Raji (cell line): ENCODE results near the gene WDFY3.

Source experiments
- POLR2A ChIP-seq: IDR thresholded peaks from 2 replicates; pipeline ENCODE4 v1.6.1; 2011; ENCODE audit warnings: low read depth, low read length, control low read depth; ENCODE audit not compliant: insufficient read depth

The WDFY3 gene, protein sequence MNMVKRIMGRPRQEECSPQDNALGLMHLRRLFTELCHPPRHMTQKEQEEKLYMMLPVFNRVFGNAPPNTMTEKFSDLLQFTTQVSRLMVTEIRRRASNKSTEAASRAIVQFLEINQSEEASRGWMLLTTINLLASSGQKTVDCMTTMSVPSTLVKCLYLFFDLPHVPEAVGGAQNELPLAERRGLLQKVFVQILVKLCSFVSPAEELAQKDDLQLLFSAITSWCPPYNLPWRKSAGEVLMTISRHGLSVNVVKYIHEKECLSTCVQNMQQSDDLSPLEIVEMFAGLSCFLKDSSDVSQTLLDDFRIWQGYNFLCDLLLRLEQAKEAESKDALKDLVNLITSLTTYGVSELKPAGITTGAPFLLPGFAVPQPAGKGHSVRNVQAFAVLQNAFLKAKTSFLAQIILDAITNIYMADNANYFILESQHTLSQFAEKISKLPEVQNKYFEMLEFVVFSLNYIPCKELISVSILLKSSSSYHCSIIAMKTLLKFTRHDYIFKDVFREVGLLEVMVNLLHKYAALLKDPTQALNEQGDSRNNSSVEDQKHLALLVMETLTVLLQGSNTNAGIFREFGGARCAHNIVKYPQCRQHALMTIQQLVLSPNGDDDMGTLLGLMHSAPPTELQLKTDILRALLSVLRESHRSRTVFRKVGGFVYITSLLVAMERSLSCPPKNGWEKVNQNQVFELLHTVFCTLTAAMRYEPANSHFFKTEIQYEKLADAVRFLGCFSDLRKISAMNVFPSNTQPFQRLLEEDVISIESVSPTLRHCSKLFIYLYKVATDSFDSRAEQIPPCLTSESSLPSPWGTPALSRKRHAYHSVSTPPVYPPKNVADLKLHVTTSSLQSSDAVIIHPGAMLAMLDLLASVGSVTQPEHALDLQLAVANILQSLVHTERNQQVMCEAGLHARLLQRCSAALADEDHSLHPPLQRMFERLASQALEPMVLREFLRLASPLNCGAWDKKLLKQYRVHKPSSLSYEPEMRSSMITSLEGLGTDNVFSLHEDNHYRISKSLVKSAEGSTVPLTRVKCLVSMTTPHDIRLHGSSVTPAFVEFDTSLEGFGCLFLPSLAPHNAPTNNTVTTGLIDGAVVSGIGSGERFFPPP (N-terminal part only)

DNA sequence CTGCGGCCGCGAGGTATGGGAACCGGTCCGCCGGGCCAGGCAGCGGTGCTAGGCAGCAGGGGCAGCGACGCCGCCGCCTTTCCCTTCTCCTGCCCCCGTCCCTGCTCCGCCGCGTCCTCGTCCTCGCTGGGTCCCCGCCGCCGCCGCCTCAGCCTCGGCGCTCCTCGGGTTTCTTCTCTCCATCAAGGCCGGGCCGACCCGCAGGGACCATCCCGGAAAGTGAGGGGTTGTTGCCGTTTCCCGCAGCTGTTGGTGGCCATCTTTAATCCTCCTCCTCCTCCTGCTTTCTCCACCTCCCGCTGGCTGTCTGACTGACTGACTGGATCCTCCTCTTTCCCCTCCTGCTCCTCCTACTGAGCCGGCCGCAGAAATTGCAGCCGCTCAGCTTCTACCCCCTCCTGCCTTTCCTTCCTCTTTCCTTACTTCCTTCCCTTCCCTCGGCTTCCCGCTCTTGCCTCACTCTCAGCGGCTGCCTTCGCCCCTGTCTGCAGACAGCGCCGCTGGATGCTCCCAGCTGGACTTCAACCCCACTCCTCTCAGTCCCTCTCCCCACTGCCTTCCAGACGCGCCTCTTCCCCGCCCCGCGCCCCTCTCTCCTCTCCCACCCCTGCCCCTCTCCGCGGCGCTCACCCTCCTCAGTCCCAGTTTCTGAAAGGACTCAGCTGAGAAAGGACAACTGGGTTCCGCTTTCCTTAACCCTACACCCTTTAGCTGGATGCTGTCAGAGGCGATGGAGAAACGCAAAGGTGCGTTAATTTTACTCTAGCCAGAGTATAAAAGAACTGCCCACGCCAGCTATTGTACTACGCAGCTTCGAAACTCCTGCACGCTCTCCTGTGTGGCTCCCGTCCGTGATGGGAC, at the start of gene WDFY3:
Gene WDFY3 (minus strand): TSS at position 309 of the 861 bp plus-strand sequence. CDS start 106,099 bp downstream, outside the sequence.
- TF ChIP-seq POLR2A: no peak

DNA sequence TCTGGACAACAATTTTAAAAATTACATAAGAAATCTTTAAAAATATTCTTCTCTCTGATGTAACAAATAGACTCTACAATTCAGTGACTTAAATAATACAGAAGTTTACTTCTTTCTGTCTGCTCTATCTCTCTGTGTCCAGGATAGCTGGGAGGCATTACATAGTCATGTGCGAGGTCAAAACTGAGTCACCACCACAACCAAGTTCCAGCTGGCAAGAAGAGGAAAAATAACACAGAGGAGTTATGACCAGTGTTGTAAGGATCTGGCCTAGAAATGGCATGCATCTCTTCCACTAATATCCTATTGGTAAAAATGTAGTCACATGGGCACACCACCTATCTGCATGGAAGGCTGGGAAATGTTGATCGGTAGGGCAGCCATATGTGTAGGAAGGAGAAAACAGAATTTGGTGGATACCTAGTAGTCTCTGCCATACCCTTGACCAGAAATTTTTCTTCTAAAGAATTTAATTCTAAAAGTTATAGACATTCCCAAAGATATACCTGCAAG, 39.4 kb upstream of the WDFY3 start:
- TF ChIP-seq POLR2A: no peak

DNA sequence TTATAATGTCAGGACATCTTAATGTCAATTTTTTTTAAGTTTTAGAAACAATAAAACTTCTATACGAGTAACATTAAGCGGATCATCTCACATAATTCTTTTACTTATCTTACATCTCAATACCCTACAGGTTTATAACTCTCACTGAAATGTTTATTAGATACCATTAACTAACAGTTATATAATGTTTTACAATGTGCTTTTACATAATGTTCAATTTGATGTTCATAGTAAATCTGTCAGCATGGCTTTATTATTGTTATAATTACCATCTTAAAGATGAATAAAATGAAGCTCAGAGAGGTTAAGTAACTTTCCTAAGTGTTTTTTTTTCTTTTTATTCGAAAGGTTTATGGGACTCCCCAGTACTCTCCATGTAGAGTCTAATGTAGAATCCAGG, 33.9 kb upstream of the WDFY3 start:
- no peak for TF ChIP-seq POLR2A

DNA sequence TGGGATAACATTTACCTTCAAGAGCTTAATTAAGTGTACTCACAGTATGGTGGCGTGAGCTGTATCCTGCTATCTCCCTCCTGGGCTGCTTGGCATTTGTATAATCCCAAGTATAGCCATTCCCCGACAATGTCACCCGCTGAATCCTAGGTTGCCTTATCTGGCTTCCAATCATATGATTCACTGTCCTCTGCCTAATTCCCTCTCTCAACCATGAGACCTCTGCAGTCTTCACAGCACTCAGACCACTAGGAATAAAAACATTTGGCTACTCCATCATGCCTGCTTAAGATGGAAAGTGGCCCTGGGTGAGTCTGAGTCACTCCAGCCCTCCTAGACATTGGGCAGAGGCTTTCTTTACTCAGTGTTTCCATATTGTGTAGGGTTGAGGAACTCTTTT, 28.9 kb upstream of the WDFY3 start:
- TF ChIP-seq POLR2A: no peak

DNA sequence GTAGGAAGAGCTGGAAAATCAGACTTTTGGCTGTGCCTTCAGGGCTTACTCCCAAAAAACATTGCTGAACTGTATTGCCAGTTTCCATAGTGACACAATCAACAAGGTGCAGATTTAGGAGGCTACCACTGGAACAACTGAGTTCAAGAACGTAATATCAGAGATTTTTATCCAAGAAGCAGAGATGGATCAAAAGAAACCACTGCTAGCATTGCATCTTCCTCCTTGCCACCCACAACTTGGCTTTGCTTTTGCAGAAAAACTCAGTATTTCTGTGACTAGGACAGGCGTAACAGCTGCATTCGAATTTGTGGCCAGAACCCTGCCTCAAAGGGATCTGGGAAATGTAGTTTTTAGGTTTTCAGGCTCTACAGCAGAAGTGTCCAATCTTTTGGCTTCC, 27.8 kb upstream of the WDFY3 start:
- no peak for TF ChIP-seq POLR2A

DNA sequence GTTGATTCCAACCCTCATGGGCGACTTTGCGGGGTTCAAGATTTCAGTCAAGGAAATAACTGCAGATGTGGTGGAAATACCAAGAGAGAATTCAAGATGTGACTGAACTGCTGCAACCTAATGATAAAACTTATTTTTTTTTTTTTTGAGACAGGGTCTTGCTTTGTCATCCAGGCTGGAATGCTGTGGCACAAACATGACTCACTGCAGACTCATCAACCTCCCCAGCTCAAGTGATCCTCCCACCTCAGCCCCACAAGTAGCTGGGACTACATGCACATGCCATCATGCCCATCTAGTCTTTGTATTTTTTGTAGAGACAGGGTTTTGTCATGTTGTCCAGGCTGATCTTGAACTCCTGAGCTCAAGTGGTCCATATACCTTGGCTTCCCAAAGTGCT, 19.5 kb upstream of the WDFY3 start:
- no peak for TF ChIP-seq POLR2A

DNA sequence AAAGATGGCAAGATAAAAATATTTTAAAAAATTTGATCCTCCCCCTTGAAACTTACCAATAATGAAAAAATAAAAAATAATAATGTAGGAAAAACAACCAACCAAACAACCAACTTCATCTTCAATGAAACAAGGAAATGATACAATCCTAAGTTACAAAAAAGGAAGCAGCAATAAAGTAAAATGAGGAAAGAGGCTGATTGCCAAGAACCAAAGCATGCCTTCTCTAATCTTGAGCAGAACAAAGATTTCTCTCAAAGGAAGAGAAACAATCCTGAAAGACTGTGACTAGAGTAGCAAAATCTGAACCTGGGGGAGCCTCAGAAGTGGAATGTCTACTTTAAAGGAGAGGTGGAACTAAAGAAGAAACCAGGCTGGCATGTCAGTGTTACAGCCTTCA, 10.9 kb upstream of the WDFY3 start:
- no peak for TF ChIP-seq POLR2A

DNA sequence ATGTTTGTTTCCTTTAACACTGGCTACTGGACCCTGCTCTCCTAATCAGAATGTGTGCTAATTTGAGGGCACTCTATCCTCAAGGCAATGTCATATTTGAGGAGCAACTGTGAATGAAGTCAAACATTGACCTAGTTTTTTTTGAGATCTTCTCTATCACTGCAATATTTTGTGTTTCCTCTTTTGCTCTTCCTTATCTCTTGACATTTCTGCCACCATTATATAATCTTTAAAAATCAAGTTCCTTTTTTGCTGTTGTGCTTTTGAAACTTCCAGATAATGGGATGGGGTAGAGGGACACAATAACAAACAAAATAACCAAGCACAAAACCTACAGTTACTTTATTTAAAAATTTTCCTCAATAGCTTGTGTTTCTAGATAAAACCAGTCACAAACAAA, 7.4 kb upstream of the WDFY3 start:
- TF ChIP-seq POLR2A: no peak

DNA sequence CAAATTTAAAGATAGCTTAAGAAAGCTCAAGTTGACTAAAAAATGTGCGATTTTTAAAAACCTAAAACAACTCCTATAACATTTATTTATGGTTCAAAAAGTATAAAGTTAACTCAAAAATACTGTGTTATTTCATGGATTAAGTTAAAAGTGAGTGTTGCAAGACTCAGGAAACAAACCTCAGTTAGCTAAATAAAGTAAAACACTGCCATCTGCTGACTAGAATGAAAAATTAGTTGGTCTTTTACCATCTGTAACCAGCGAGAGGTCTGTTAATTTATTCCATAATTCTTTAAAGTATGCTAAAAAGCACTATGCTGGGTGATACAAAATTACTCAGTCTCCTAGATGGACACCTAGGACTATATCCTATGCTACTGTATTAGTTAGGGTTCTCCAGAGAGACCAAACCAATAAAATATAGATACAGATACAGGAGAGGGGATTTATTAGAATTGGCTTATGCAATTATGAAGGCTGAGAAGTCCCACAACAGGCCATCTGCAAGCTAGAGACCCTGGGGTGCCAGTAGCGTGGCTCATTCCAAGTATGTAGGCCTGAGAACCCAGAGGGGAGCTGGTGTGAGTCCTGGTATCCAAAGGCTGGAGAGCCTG, 4.9 kb upstream of the WDFY3 start:
- no peak for TF ChIP-seq POLR2A

DNA sequence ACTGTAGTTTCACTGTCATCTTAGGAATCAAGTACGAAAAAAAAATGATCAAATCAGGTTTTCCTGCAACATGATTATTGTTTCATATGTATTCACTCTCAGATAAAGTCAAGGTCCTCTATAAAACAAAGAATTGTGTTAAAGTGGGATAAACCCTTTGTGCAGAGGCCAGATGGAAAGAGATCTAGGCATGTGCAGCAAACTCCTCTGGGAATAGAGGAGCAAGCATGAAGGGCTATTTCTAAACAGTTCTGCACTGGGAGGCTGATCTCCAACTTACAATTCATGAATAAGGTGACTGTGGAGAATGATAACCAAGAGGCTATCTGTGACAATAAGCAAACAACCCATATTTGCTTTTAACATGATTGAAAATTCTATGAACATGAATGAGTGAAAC, 2.4 kb upstream of the WDFY3 start:
- TF ChIP-seq POLR2A: no peak

DNA sequence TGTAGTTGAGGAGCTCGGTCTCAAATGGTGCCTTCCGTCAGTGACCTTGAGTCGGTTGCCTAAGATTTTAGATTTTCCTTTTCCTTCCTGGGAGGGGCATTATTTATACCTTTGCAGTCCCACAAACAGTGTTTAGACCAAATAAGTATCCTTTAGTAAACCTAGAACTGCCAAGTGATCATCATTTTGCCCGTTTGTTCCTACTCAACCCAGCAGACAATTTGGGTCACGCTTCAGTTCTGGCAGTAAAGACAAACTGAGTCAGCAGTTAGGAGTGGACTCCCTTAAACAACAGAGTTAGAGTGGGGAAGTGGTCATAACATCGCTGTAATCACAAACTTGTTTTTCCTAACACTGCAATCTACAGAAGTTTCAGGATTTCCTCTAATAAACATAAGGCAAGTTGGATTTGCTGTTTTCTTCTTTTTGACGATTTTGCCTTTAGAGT, 777 bp upstream of the WDFY3 start:
- TF ChIP-seq POLR2A: no peak

DNA sequence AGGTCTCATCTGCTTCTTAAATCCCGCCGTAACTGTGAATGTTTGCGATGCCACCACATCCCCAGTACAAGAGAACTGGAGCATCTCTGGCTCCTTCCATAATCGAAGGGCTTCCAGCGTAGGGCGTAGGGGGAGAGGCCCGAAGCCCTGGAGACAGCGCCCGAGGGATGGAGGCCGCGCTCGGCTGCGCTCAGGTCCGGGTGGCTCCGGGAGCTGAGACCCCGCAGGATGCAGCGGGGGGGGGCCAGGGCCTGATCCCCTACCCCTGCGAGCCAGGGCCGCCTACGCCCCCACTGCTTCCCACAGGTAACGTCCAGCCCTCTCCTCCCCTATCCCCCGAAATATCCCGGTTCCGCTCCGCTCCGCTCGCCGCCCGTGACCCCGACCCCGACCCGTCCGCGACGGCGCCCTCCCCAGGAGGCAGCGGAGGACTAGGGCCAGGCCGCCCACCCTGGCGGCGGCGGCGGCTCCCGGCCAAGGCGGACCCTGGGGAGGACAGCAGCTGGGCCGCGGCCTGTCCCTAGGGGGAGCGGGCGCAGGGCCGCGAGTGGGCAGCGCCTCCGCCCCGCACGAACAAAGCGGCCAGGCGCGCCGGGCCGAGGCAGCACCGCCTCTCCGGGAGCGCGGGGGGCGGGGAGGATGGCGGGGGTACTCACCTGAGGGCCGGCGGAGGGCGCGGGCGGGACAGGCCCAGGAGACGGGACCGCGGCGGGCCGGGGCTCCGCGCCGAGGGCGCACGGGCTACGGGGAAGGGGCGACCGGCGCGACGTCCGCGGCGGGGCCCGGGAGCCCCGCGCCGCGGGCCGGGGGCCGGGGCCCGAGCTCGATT, 723 bp downstream of the WDFY3 start:
- TF ChIP-seq POLR2A: no peak

DNA sequence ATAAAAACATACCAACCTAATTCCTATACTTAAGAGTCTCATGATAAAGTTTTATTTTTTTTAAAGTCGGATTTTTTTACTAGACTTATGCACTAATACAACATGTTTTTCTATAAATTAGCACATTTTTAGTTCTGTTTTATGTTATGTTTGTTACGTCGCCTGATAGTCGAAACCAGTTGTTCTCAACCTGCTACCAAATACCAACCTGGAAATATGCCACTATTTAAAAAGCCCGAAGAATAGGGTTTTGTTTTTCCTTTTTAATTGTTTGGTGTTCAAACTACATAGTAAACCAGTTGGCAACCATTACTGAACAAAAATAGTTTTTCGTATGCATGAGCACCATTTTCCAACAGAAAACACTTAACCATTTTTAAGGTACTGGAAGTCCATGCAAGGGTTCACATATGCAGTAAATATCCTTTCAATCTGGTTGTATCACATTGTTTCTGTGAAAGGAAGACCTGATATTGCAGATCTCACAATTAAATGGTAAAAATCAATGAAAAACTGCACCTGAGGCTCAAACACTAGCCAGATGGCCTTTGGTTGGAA, 1.4 kb downstream of the WDFY3 start:
- no peak for TF ChIP-seq POLR2A
